Panc1 (cell line): Measurements from ENCODE around the gene PLXNC1.

Experiments
- POLR2AphosphoS5 ChIP-seq: IDR thresholded peaks from 2 replicates; pipeline ENCODE4 v1.6.1; 2012; ENCODE audit warnings: mild to moderate bottlenecking, low read depth, low read length, moderate library complexity
- TCF7L2 ChIP-seq: IDR thresholded peaks from 2 replicates; pipeline ENCODE4 v1.6.1; 2011; ENCODE audit warnings: mild to moderate bottlenecking, low read depth, low read length, inconsistent platforms
- TF ChIP-seq, protein P1 (sequence below): fragments of 450-650 bp; IDR thresholded peaks from 2 replicates; pipeline ENCODE4 v1.5.1; 2017; ENCODE audit warnings: mild to moderate bottlenecking
- TF ChIP-seq, protein P2 (sequence below), 2 experiments: IDR thresholded peaks; 2 replicates each; pipeline ENCODE4 v1.6.1; 2011 to 2012; ENCODE audit warnings: low read depth in 2 of 2, control low read depth in 1 of 2, low read length in 1 of 2, mild to moderate bottlenecking in 1 of 2, moderate library complexity in 1 of 2; ENCODE audit not compliant: insufficient read depth in 1 of 2

DNA sequence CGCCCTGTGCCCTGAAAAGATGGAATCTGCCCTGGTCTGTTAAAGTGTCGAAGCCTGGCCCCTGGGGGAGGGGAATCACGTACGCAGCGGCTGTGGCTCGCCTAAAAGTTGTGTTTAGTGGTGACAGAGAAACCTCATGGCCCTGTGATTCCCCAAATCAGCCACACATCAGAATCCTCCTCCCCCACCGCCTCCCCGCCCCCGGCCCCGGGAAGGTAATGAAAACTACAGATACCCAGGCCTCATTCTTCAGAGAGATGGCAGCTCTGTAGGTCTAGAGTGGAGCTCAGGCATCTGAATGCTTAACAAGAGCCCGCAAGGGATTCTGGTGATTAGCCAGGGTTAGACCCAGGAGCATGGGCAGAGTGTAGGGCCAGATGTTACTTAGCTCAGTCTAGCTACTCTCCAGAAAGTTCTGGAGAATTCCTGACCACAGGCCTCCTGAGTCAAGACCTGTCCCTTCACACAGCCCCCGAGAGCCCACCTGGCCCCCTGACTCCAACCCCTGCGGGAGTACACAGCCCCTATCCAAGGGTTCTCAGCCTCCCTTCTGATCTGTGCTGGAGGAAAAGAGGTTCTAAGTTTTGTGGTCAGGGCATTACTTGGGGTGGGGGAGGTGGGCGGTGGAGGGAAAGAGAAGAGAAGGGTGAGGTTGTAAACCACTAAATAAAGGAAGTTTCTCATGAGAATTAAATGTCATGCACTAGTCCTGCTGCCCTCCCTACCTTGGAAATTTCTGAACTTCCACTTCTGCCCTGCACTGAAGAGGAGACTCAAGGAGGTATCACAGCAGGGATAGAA, 114.8 kb downstream of the PLXNC1 start:
- TF ChIP-seq, protein P1, sequence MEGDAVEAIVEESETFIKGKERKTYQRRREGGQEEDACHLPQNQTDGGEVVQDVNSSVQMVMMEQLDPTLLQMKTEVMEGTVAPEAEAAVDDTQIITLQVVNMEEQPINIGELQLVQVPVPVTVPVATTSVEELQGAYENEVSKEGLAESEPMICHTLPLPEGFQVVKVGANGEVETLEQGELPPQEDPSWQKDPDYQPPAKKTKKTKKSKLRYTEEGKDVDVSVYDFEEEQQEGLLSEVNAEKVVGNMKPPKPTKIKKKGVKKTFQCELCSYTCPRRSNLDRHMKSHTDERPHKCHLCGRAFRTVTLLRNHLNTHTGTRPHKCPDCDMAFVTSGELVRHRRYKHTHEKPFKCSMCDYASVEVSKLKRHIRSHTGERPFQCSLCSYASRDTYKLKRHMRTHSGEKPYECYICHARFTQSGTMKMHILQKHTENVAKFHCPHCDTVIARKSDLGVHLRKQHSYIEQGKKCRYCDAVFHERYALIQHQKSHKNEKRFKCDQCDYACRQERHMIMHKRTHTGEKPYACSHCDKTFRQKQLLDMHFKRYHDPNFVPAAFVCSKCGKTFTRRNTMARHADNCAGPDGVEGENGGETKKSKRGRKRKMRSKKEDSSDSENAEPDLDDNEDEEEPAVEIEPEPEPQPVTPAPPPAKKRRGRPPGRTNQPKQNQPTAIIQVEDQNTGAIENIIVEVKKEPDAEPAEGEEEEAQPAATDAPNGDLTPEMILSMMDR, result no peak
- no peak for TF ChIP-seq TCF7L2
- no peak for TF ChIP-seq POLR2AphosphoS5
- TF ChIP-seq, protein P2, sequence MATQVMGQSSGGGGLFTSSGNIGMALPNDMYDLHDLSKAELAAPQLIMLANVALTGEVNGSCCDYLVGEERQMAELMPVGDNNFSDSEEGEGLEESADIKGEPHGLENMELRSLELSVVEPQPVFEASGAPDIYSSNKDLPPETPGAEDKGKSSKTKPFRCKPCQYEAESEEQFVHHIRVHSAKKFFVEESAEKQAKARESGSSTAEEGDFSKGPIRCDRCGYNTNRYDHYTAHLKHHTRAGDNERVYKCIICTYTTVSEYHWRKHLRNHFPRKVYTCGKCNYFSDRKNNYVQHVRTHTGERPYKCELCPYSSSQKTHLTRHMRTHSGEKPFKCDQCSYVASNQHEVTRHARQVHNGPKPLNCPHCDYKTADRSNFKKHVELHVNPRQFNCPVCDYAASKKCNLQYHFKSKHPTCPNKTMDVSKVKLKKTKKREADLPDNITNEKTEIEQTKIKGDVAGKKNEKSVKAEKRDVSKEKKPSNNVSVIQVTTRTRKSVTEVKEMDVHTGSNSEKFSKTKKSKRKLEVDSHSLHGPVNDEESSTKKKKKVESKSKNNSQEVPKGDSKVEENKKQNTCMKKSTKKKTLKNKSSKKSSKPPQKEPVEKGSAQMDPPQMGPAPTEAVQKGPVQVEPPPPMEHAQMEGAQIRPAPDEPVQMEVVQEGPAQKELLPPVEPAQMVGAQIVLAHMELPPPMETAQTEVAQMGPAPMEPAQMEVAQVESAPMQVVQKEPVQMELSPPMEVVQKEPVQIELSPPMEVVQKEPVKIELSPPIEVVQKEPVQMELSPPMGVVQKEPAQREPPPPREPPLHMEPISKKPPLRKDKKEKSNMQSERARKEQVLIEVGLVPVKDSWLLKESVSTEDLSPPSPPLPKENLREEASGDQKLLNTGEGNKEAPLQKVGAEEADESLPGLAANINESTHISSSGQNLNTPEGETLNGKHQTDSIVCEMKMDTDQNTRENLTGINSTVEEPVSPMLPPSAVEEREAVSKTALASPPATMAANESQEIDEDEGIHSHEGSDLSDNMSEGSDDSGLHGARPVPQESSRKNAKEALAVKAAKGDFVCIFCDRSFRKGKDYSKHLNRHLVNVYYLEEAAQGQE (IDR thresholded peaks at IDR 0.05; ENCODE audit: insufficient read depth in 1 of 2, low read depth in 2 of 2, low read length in 1 of 2), result no peak
